Measurements from ENCODE around the gene SGPL1.
"Not testable (repeated sequence)": the region's sequence is repeated elsewhere in the genome, so short reads cannot be mapped to it uniquely, and the experiment has no call there.

SGPL1 gene

GRCh38 chr10:70843776-70844489, 28.2 kb downstream of the SGPL1 start:
- no peak for DNase-seq (ENCODE audit: low read depth)

DNA sequence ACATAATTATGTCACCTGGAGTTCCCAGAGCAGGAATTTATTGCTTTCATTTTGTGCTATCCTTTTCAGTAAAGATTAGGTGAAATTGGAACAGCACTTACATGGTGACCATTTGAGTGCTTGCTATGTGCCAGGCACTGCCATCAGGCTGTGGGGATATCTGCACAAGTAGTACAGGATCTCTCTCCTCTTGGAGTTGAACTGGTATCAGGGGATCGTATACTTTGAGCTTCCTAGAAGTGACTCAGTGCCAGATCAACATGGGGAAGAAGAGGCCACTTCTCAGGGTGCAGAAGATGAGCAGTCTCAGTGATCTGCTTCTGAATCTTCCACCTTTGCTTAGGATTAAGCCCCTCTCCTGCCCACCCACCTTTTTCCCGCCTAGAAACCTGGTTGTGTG, 29.5 kb downstream of the SGPL1 start:
- no peak for DNase-seq (ENCODE audit: low read depth)

GRCh38 chr10:70845816-70846215, 30.1 kb downstream of the SGPL1 start:
- no peak for DNase-seq (ENCODE audit: low read depth)

GRCh38 chr10:70846795-70847194, 31.0 kb downstream of the SGPL1 start:
- no peak for DNase-seq (ENCODE audit: low read depth)

DNA sequence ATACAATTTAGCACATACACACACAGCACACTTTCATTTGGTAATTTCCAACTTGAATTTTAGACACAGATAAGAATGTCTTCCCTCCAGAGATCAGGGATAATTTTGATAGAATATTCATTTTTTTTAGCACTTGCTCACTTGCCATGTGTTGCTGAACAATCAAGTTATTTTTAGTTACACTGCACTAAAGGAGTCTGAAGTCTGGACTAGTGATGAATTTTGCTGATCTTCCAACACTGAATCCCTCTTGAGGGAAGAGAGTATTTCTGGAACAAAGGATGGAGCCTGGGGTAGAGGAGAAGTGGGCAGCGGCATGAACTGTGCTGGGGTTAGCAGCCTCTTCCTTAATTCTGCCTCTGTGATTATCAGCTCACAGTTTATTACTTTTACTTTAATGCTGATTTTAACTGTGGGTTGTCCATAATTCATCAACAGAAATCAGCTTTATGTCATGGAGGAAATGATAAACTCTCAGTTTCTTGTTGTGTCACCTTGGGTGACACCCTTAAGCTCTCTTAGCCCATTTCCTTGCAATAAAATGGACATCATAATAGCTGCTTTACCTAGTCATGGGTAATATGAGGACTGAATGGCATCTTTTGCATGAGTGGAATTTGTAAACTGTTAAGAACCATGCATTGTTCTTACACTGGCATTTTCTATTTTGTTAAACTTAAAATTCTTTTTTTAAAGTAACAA, 32.1 kb downstream of the SGPL1 start:
- no peak for DNase-seq (ENCODE audit: low read depth)

DNA sequence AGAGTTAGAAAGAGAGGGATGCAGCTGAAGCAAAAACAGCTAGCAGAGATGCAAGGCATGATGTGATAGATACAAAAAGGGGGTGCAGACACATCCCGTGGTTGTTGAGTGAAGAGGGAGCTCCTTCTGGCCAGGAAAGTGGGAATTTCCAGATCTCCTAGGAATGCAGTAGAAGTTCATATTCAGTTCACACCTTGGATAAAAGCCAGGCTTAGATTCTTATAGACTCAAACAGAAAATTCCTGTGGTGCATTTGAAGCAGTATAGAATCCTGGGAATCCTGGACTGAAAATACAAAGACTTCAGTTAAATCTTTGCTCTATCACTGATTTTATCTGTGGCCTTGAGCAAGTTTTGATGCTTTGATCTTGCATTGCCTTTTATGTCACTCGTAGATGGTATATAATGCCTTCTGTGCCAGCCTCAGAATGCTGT, 33.9 kb downstream of the SGPL1 start:
- no peak for DNase-seq (ENCODE audit: low read depth)

DNA sequence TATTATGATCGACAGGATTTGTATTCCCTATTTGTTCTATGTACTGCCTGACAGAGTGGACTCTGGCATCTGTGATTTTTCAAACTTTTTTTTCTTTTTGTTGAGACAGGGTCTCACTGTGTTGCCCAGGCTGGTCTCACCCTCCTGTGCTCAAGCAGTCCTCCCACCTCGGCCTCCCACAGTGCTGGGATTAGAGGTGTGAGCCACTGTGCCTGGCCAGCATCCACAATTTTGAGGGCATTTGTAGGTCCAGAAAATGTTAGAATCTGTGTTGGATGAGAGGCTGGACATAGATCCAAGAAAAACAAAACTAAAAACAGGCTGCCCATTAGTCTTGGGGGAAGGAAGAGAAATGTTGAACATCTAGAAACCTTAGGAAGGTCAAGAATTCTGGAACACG, 34.3 kb downstream of the SGPL1 start:
- no peak for DNase-seq (ENCODE audit: low read depth)

GRCh38 chr10:70851597-70852475, 36.1 kb downstream of the SGPL1 start:
- DNase-seq (ENCODE audit: low read depth) = no peak

DNA sequence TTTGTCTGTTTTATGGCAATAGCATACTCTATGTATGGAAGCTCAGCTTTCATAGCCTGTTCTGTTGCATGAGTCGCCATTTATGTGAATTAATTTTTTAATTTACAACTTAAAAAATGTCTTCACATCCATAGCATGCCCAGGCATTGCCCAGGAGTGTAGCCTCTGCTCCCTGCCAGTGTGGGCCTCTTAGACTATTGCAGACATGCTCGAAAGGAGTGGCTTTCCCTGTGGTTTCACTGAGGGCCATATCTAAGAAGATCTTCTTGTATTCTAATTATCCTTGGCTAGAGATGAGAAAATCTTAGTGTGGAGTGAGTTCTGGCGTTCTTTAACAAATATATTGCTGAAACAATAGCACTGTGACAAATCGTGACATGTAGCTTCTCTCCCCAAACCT, 37.3 kb downstream of the SGPL1 start:
- no peak for DNase-seq (ENCODE audit: low read depth)

DNA sequence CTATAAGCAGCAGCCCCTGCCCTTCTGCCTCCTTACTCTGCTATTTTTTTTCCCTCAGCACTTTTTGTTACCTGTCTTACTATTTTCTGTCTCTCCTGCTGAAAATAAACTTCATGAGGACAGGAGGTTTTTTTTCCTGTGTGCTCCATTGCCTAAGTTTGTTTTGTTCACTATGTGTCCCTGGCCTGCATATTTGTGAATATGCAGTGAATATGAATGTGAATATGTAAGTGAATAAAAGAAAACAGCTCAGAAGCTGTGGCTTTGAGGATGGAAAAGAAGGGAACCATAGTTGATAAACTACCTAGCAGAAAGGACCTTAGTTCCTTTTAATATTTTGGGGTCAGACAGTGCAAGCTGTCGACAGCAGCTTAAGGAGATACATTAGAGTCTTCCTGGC, 37.7 kb downstream of the SGPL1 start:
- no peak for DNase-seq (ENCODE audit: low read depth)

GRCh38 chr10:70856454-70856853, 40.7 kb downstream of the SGPL1 start:
- no peak for DNase-seq (ENCODE audit: low read depth)

DNA sequence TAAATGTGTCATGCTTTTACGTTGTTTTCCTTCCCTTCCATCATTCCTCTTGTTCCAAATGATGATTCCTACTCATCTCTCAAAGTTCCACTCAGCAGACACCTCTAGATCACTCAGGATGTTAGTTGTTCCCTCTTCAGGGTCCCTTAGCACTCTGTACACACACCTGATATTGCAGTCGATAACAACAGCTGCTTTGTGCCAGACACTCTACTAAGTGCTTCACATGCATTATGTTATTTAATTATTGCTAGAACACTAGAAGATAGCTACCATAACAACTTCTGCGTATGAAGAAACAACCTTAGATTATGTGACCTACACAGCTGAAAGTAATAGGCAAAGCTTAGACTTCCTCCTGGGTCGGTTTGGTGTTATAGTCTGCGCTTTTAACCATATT, 43.0 kb downstream of the SGPL1 start:
- DNase-seq (ENCODE audit: low read depth) = no peak

GRCh38 chr10:70861495-70862197, 45.9 kb downstream of the SGPL1 start:
- not testable (repeated sequence) for DNase-seq (ENCODE audit: low read depth)

- DNase-seq (ENCODE audit: low read depth) = no peak
These were observed 47.9 kb downstream of the SGPL1 start for GRCh38 chr10:70863470-70864160.

DNA sequence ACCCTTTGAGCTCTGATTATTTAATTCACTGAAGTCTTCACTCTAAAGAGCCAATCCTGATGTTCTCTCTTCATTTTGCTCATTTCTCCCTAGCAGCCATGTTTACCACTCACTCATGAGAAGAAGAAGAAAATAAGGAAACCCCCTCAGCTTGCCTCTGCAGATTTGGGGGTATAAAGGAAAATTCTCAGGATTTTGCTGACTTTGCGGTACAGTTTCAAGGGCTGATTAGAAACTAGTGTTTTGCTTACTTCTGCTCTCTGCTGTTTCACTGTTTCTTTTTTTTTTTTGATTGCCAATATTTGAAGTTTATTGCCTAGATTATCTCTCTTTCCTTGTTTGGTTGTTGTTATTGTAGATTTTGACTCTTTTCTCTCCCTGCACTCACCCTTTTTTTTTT, 49.2 kb downstream of the SGPL1 start:
- DNase-seq (ENCODE audit: low read depth) = no peak

GRCh38 chr10:70866424-70866823, 50.7 kb downstream of the SGPL1 start:
- no peak for DNase-seq (ENCODE audit: low read depth)

DNA sequence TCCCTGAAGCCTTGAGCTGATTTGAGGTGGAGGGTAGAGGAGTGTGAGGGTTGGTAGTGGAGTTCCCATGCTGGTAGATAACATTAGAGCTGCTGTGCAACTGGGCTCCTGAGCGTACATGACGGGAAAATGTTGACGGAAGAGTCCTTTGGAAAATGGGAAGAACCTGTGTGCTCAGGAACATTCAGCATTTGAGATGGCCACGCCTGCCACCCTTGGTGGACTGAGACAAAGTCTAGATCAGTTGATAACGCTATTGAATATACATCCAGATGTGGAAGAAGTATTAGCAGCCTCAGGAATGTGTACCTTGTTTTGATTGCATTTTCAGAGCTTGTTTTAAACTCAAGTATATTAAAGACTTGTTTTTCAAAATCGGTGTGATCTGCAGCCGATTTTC, 56.5 kb downstream of the SGPL1 start:
- DNase-seq (ENCODE audit: low read depth) = no peak

DNA sequence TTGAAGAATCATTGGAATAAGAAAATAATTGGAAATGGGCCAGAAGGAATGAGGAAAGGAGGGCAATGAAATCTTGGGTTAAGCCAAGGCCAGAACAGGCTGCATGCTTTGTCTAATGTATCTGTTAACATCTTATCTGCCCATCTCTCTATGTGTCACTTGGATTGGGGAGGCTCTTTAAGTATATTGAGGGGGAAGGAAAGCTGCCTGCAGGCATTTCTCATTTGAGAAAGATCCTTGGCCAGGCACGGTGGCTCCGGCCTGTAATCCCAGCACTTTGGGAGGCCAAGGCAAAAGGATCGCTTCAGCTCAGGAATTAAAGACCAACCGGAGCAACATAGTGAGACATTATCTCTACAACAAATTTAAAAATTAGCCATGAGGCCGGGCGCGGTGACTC, 58.3 kb downstream of the SGPL1 start:
- DNase-seq (ENCODE audit: low read depth) = no peak

DNA sequence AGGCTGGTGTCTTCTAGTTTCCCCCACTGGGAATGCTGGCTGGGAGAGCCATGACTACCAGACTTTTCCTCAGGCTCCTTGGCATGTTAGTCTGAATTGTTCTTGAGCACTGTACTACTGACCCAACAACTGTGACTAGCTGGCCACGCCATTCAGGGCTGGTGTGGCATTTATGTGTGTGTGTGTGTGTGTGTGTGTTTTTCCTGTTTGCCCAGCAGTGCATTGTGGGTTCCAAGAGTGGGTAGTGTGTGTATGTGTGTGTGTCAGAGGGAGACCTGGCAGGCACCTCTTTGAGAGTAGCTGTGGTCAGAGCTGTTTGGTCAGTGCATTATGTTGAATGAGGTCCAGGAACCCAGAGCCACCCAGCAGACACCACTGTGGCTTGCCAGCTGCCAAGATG, 63.5 kb downstream of the SGPL1 start:
- DNase-seq (ENCODE audit: low read depth) = no peak

DNA sequence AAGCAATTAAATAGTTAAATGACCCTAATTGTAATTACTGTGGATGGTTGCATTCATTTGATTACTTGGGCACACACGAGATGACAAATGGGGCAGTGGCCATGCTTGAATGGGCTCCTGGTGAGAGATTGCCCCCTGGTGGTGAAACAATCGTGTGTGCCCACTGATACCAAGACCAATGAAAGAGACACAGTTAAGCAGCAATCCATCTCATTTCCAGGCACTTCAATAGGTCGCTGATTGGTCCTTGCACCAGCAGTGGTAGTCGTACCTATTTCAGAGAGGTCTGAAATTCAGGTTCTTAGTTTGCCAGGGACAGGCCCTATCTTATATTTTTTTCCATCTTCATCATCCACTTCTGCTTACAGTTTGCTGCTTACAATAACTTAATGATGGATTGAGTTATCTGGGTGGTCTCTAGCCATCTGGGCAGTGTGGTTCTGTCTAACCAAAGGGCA, 64.4 kb downstream of the SGPL1 start:
- DNase-seq (ENCODE audit: low read depth) = peak; percentile 46

- DNase-seq (ENCODE audit: low read depth) = no peak
These were observed 69.0 kb downstream of the SGPL1 start for GRCh38 chr10:70884741-70885140.

All from stimulated activated CD8-positive, alpha-beta memory T cell treated with anti-CD3 and anti-CD28 coated beads, Interleukin-12 subunit alpha, Interleukin-12 subunit beta, amount 100 ng/mL, for 4 hours (primary cell).